ENCODE results near the gene NEUROD2. TPM values are rescaled to one million over a fixed set of nuclear protein-coding genes. Genes with fewer than 3 reads are reported as not detected.
A peak's percentile ranks its signal among the peaks of the same experiment; 100 is the strongest.

Gene NEUROD2
- total and polyA plus RNA-seq, 2 donors (not counting 3 experiments of a cell fraction or from before 2014, with no cell fraction given) = not detected

DNA sequence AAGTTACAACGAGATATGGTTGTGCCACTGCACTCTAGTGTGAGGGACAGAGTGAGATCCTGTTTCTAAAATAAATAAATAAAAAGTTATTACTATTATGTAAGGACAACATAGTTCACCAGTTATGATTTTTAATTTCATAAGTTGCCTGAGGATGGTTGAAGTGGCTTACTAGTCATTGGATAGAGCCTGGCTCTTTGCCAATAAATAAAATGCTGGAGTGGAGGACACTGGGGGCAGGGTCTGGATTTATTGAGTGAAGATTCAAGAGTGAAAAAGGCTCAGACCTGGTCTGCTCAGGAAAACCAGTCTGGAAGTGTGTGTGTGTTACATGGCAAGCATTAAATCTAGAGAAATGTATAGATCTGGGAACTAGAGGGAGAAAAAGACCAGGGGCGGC, 31.3 kb upstream of the NEUROD2 start:
- TF ChIP-seq, protein P1, sequence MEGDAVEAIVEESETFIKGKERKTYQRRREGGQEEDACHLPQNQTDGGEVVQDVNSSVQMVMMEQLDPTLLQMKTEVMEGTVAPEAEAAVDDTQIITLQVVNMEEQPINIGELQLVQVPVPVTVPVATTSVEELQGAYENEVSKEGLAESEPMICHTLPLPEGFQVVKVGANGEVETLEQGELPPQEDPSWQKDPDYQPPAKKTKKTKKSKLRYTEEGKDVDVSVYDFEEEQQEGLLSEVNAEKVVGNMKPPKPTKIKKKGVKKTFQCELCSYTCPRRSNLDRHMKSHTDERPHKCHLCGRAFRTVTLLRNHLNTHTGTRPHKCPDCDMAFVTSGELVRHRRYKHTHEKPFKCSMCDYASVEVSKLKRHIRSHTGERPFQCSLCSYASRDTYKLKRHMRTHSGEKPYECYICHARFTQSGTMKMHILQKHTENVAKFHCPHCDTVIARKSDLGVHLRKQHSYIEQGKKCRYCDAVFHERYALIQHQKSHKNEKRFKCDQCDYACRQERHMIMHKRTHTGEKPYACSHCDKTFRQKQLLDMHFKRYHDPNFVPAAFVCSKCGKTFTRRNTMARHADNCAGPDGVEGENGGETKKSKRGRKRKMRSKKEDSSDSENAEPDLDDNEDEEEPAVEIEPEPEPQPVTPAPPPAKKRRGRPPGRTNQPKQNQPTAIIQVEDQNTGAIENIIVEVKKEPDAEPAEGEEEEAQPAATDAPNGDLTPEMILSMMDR (IDR thresholded peaks at IDR 0.05; ENCODE audit: extremely low read depth in 1 of 2, insufficient read depth in 1 of 2, low read depth in 1 of 2, low read length in 2 of 2) = no peak
- no peak for TF ChIP-seq FOS (IDR thresholded peaks at IDR 0.05; ENCODE audit: borderline replicate concordance, insufficient read depth, low read length)
- Histone ChIP-seq H3K4me3 (replicated peaks in 1 of 3; ENCODE audit: insufficient read depth in 1 of 3, low read depth in 1 of 3, low read length in 3 of 3) (no peak overlapping the region), H3K36me3 (ENCODE audit: control insufficient read depth in 2 of 2, extremely low read depth in 1 of 2, insufficient read depth in 2 of 2, low read length in 2 of 2) (no peaks in the 10 kb centered on the region), H3K9me1 (replicated peaks; ENCODE audit: control insufficient read depth, extremely low read depth, insufficient read depth, low read length) (no peaks in the 10 kb centered on the region), H3K27me3 (ENCODE audit: control insufficient read depth in 2 of 2, insufficient read depth in 2 of 2, low read length in 2 of 2) (no peaks in the 10 kb centered on the region), H4K20me1 (replicated peaks; ENCODE audit: control insufficient read depth, extremely low read depth, insufficient read depth, low read length) (no peaks in the 10 kb centered on the region), H2AFZ (ENCODE audit: low read depth, low read length) (no peak overlapping the region), H3K79me2 (ENCODE audit: control insufficient read depth, insufficient read depth, low read length) (peaks cover 20% of the 10 kb centered on the region), H3K9ac (replicated peaks; ENCODE audit: extremely low read depth, insufficient read depth, low read length) (no peak overlapping the region), H3K4me2 (ENCODE audit: insufficient read depth, low read length) (no peak overlapping the region), H3K4me1 (ENCODE audit: control insufficient read depth, extremely low read depth, insufficient read depth, low read length) (peaks cover 22% of the 10 kb centered on the region), H3K9me3 (replicated peaks; ENCODE audit: control insufficient read depth, insufficient read depth, low read length) (no peaks in the 10 kb centered on the region), H3K27ac (ENCODE audit: insufficient read depth, low read depth, low read length) (no peak overlapping the region)
- no TSS peak for BruUV-seq (replicated peaks)
- dilution Hi-C loops (cut with MboI; ENCODE audit: extremely low pct_ligation_motif_present, low sequenced_read_pairs) (loop anchor here (10.0 kb wide), 1 partner anchor 106 kb away; no protein-coding TSS in a partner anchor), intact Hi-C loops (cut with micrococcal nuclease) (loop anchor here (5.0 kb wide), 1 partner anchor 113 kb away; no protein-coding TSS in a partner anchor)
- ChIA-PET POLR2A (no interaction called here), CTCF (interaction anchor here (1.1 to 5.2 kb wide), 5 partner anchors 15 to 92 kb away, joined by 3 to 25 read pairs (median 5); no protein-coding TSS in a partner anchor)
- no peak for DNase-seq (ENCODE audit: low read depth, low spot score)
- no peak for FAIRE-seq

DNA sequence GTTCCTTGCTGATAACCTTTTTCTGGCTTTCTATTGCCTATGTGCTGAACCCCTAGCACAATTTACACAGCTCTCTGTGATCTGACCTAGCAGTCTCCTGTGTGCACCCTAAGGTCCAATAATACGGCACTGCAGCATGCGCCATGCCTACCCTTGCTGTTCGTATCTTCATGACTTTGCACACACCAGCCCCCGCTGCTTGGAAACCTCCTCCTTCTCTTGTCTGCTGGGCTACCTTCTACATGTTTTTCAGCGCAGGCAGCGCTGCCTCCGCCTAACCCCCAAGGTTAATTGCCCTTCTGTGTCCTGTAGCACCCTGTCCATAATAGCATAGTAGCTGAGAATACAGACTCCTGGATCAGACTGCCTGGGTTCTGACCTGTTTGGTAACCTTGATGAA, 30.6 kb upstream of the NEUROD2 start:
- Histone ChIP-seq H3K36me3 (ENCODE audit: control insufficient read depth in 2 of 2, extremely low read depth in 1 of 2, insufficient read depth in 2 of 2, low read length in 2 of 2) (no peaks in the 10 kb centered on the region), H2AFZ (ENCODE audit: low read depth, low read length) (no peak overlapping the region), H3K9me3 (replicated peaks; ENCODE audit: control insufficient read depth, insufficient read depth, low read length) (no peaks in the 10 kb centered on the region), H3K27ac (ENCODE audit: insufficient read depth, low read depth, low read length) (no peak overlapping the region), H3K27me3 (ENCODE audit: control insufficient read depth in 2 of 2, insufficient read depth in 2 of 2, low read length in 2 of 2) (no peaks in the 10 kb centered on the region), H3K9me1 (replicated peaks; ENCODE audit: control insufficient read depth, extremely low read depth, insufficient read depth, low read length) (no peaks in the 10 kb centered on the region), H3K9ac (replicated peaks; ENCODE audit: extremely low read depth, insufficient read depth, low read length) (no peak overlapping the region), H3K4me1 (ENCODE audit: control insufficient read depth, extremely low read depth, insufficient read depth, low read length) (peaks cover 19% of the 10 kb centered on the region), H3K4me3 (replicated peaks in 1 of 3; ENCODE audit: insufficient read depth in 1 of 3, low read depth in 1 of 3, low read length in 3 of 3) (peak overlapping the region in 1 of 3 experiments; percentile 91), H4K20me1 (replicated peaks; ENCODE audit: control insufficient read depth, extremely low read depth, insufficient read depth, low read length) (no peaks in the 10 kb centered on the region), H3K4me2 (ENCODE audit: insufficient read depth, low read length) (peak overlapping the region; percentile 81), H3K79me2 (ENCODE audit: control insufficient read depth, insufficient read depth, low read length) (peaks cover 19% of the 10 kb centered on the region)
- DNase-seq (ENCODE audit: low read depth, low spot score) (no peak), FAIRE-seq (no peak)
- ChIA-PET CTCF (interaction anchor here (1.0 to 2.0 kb wide), 9 partner anchors 10 to 34 kb away, joined by 3 to 19 read pairs (median 5); partner anchors contain the start of gene PNMT), POLR2A (no interaction called here)
- no TSS peak for BruUV-seq (replicated peaks)
- intact Hi-C loops (cut with micrococcal nuclease) (loop anchor here (5.0 kb wide), 1 partner anchor 114 kb away; no protein-coding TSS in a partner anchor), dilution Hi-C loops (cut with MboI; ENCODE audit: extremely low pct_ligation_motif_present, low sequenced_read_pairs) (loop anchor here (10.0 kb wide), 1 partner anchor 106 kb away; no protein-coding TSS in a partner anchor)
- no peak for TF ChIP-seq GATA2 (IDR thresholded peaks at IDR 0.05; ENCODE audit: insufficient read depth, insufficient read length, low read depth, low read length)
- TF ChIP-seq EZH2 (IDR thresholded peaks at IDR 0.05; ENCODE audit: borderline replicate concordance, low read depth, low read length, severe bottlenecking) = no peak
- TF ChIP-seq, protein P1 (IDR thresholded peaks at IDR 0.05; ENCODE audit: extremely low read depth in 1 of 2, insufficient read depth in 1 of 2, low read depth in 1 of 2, low read length in 2 of 2) = no peak
- TF ChIP-seq POLR2A (IDR thresholded peaks at IDR 0.05; ENCODE audit: low read depth, low read length) = no peak
- TF ChIP-seq FOS (IDR thresholded peaks at IDR 0.05; ENCODE audit: borderline replicate concordance, insufficient read depth, low read length) = no peak
- TF ChIP-seq JUN (IDR thresholded peaks at IDR 0.05; ENCODE audit: borderline replicate concordance, insufficient read depth, insufficient read length, low read depth) = no peak
- no peak for TF ChIP-seq POLR2AphosphoS5 (IDR thresholded peaks at IDR 0.05; ENCODE audit: insufficient read depth, low read depth, low read length)

All from endothelial cell of umbilical vein (primary cell).